ENCODE results near the gene MRAS. TPM values are rescaled to one million over a fixed set of nuclear protein-coding genes. Genes with fewer than 3 reads are reported as not detected.

MRAS gene
- total RNA-seq, 6 donors from 2014 or later, result 15.7 to 56.0 (median 34.8) TPM

DNA sequence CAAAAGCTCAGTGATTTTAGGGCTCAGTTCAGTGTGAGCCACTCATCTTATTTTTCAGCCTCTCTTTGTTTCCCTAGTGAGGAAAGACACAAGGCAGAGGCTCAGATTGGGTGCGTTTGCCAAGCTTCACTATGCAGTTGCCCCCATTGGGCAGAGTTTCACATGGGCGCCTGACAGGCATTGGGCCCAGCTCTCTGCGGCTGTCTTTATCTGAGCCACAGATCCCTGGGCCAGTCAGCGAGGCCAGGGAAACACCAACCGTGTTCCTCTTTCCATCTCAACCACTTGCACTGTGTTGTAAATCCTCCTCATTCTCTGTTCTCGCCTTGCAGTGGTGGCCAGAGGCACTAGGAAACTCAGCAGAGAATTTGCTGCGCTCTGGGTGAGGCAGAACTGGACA, 96.9 kb downstream of the MRAS start:
- TF ChIP-seq POLR2AphosphoS5 (IDR thresholded peaks at IDR 0.05) (no peak), POLR2A (IDR thresholded peaks at IDR 0.05) (no peak)
- no peaks in the 10 kb centered on the region for H3K36me3 ChIP-seq
- WGBS, 2 donors, result 91 to 95% methylated on average over 7 of the region's 7 CpGs

GRCh38 chr3:138445654-138446053, 97.3 kb downstream of the MRAS start:
- H3K4me3 ChIP-seq, result no peak overlapping the region
- no peak for ATAC-seq (ENCODE audit: low FRiP score in 2 of 2)
- WGBS, 2 donors, result 89 to 92% methylated on average over 4 of the region's 4 CpGs

More for the DNA sequence above, 96.9 kb downstream of the MRAS start:
- no peak overlapping the region for H3K27ac ChIP-seq
- H3K4me1 ChIP-seq, result peaks cover 25 to 33% (median 30%) of the 10 kb centered on the region in 4 donors
- H3K9me3 ChIP-seq, result no peaks in the 10 kb centered on the region
- H3K4me3 ChIP-seq, result no peak overlapping the region
- no peak for DNase-seq
- H3K27me3 ChIP-seq, result no peaks in the 10 kb centered on the region
- no peak for ATAC-seq (ENCODE audit: low FRiP score in 2 of 2)

GRCh38 chr3:138448631-138449030, 100.3 kb downstream of the MRAS start:
- no peak for DNase-seq
- no peak overlapping the region for H3K4me3 ChIP-seq
- no peak overlapping the region for H3K27ac ChIP-seq
- no peaks in the 10 kb centered on the region for H3K27me3 ChIP-seq
- 86 to 88% methylated on average over 3 of the region's 3 CpGs for WGBS, 2 donors
- TF ChIP-seq POLR2AphosphoS5 (IDR thresholded peaks at IDR 0.05) (no peak), POLR2A (IDR thresholded peaks at IDR 0.05) (no peak), EP300 (IDR thresholded peaks at IDR 0.05) (no peak)
- TF ChIP-seq, protein P1, sequence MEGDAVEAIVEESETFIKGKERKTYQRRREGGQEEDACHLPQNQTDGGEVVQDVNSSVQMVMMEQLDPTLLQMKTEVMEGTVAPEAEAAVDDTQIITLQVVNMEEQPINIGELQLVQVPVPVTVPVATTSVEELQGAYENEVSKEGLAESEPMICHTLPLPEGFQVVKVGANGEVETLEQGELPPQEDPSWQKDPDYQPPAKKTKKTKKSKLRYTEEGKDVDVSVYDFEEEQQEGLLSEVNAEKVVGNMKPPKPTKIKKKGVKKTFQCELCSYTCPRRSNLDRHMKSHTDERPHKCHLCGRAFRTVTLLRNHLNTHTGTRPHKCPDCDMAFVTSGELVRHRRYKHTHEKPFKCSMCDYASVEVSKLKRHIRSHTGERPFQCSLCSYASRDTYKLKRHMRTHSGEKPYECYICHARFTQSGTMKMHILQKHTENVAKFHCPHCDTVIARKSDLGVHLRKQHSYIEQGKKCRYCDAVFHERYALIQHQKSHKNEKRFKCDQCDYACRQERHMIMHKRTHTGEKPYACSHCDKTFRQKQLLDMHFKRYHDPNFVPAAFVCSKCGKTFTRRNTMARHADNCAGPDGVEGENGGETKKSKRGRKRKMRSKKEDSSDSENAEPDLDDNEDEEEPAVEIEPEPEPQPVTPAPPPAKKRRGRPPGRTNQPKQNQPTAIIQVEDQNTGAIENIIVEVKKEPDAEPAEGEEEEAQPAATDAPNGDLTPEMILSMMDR (IDR thresholded peaks at IDR 0.05), result no peak
- no peak for ATAC-seq (ENCODE audit: low FRiP score in 2 of 2)
- H3K36me3 ChIP-seq, result no peaks in the 10 kb centered on the region
- H3K9me3 ChIP-seq, result no peaks in the 10 kb centered on the region
- H3K4me1 ChIP-seq, result peaks cover 0 to 5% (median under 1%) of the 10 kb centered on the region in 4 donors

More at GRCh38 chr3:138445654-138446053, 97.3 kb downstream of the MRAS start:
- H3K36me3 ChIP-seq, result no peaks in the 10 kb centered on the region
- H3K27ac ChIP-seq, result no peak overlapping the region
- no peak for DNase-seq
- TF ChIP-seq POLR2A (IDR thresholded peaks at IDR 0.05) (no peak), POLR2AphosphoS5 (IDR thresholded peaks at IDR 0.05) (no peak), EP300 (IDR thresholded peaks at IDR 0.05) (no peak)
- TF ChIP-seq, protein P1 (IDR thresholded peaks at IDR 0.05), result no peak
- H3K4me1 ChIP-seq, result peaks cover 25 to 30% (median 26%) of the 10 kb centered on the region in 4 donors
- H3K27me3 ChIP-seq, result no peaks in the 10 kb centered on the region
- no peaks in the 10 kb centered on the region for H3K9me3 ChIP-seq

DNA sequence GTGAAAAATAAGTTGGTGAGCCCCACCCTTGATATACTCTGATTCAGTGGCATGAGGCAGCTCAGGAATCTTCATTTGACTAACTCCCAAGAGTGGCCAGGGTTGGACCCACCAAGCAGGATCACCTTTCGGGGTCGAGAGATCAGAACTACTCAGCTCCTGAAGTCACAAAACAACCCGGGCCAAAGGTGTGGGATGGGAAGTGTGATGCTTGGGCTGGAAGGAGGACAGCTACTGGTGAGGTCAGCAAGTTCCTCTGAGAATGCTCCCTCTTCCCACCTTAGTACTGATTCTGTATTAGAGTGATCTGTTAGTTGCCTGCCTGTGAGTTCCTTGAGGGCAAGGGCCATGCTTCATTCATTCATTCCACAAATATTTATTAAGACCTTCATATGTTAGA, 101.1 kb downstream of the MRAS start:
- no peaks in the 10 kb centered on the region for H3K36me3 ChIP-seq
- peaks cover 0 to 5% (median 0%) of the 10 kb centered on the region in 4 donors for H3K4me1 ChIP-seq
- no peaks in the 10 kb centered on the region for H3K27me3 ChIP-seq
- H3K27ac ChIP-seq, result no peak overlapping the region
- H3K4me3 ChIP-seq, result no peak overlapping the region
- 88 to 100% methylated on average over 2 to 3 of the region's 3 CpGs for WGBS, 2 donors
- no peaks in the 10 kb centered on the region for H3K9me3 ChIP-seq
- DNase-seq, result no peak
- ATAC-seq (ENCODE audit: low FRiP score in 2 of 2), result no peak
- no peak for TF ChIP-seq POLR2A (IDR thresholded peaks at IDR 0.05)
- no peak for TF ChIP-seq POLR2AphosphoS5 (IDR thresholded peaks at IDR 0.05)
- TF ChIP-seq EP300 (IDR thresholded peaks at IDR 0.05), result no peak
- TF ChIP-seq, protein P1 (IDR thresholded peaks at IDR 0.05), result no peak

- 95 to 97% methylated on average over 7 of the region's 7 CpGs for WGBS, 2 donors
- Histone ChIP-seq H3K4me3 (no peak overlapping the region), H3K27me3 (no peaks in the 10 kb centered on the region), H3K27ac (no peak overlapping the region), H3K36me3 (no peaks in the 10 kb centered on the region), H3K9me3 (no peaks in the 10 kb centered on the region), H3K4me1 (no peaks in the 10 kb centered on the region)
- TF ChIP-seq, protein P1 (IDR thresholded peaks at IDR 0.05), result no peak
- no peak for ATAC-seq (ENCODE audit: low FRiP score in 2 of 2)
- no peak for DNase-seq
Observed at GRCh38 chr3:138450181-138450580, 101.8 kb downstream of the MRAS start.

All from upper lobe of left lung (tissue), 6 donors.